HepG2 (cell line): ENCODE measurements around the gene AMOTL2. TPM values are rescaled to one million over a fixed set of nuclear protein-coding genes. Genes with fewer than 3 reads are reported as not detected.

ENCODE experiments used
- BATF2 ChIP-seq: sonication (generic); formaldehyde crosslinking; IDR thresholded peaks from 2 replicates; pipeline ENCODE4 v1.8.0; 2022; ENCODE audit warnings: mild to moderate bottlenecking, missing genetic modification reagents, moderate library complexity
- BCL6 ChIP-seq: IDR thresholded peaks from 2 replicates; pipeline ENCODE4 v1.6.1; 2016; ENCODE audit warnings: missing genetic modification reagents, missing compliant biosample characterization
- HDAC1 ChIP-seq: sonication (generic); formaldehyde crosslinking; IDR thresholded peaks from 2 replicates; pipeline ENCODE4 v1.5.1; 2020; ENCODE audit warnings: mild to moderate bottlenecking, missing genetic modification reagents
- HMG20A ChIP-seq: IDR thresholded peaks from 2 replicates; pipeline ENCODE4 v1.6.1; 2016; ENCODE audit warnings: borderline replicate concordance
- IRF2 ChIP-seq: IDR thresholded peaks from 2 replicates; pipeline ENCODE4 v1.6.1; 2018; ENCODE audit warnings: missing genetic modification reagents, missing compliant biosample characterization
- LCORL ChIP-seq, 2 experiments: fragments of 450-650 bp in 1 of 2; sonication (generic) in 1 of 2; formaldehyde crosslinking in 1 of 2; IDR thresholded peaks; 2 replicates each; pipeline versions ENCODE4 v1.5.0 to v1.6.1; 2017 to 2020; ENCODE audit warnings: antibody characterized with exemption in 1 of 2, missing genetic modification reagents in 1 of 2
- PRDM10 ChIP-seq: sonication (generic); formaldehyde crosslinking; IDR thresholded peaks from 2 replicates; pipeline ENCODE4 v1.4.0; 2020; ENCODE audit warnings: low read depth, missing genetic modification reagents
- PTBP1 ChIP-seq: fragments of 200-400 bp; formaldehyde crosslinking; IDR thresholded peaks from 2 replicates; pipeline ENCODE4 v1.6.1; 2018; ENCODE audit warnings: low read length, low read depth; ENCODE audit not compliant: poor library complexity, severe bottlenecking
- RARG ChIP-seq: sonication (generic); formaldehyde crosslinking; IDR thresholded peaks from 2 replicates; pipeline ENCODE4 v1.4.0; 2020; ENCODE audit warnings: low read depth, mild to moderate bottlenecking, missing genetic modification reagents
- SMARCC2 ChIP-seq: fragments of 450-650 bp; IDR thresholded peaks from 2 replicates; pipeline ENCODE4 v1.6.1; 2017; ENCODE audit warnings: antibody characterized with exemption, mild to moderate bottlenecking
- SOX5 ChIP-seq: IDR thresholded peaks from 2 replicates; pipeline ENCODE4 v1.6.1; 2016; ENCODE audit warnings: borderline replicate concordance
- SOX6 ChIP-seq, 2 experiments: fragments of 450-650 bp in 1 of 2; sonication (generic) in 1 of 2; formaldehyde crosslinking in 1 of 2; IDR thresholded peaks; 2 replicates each; pipeline versions ENCODE4 v1.4.0 to v1.6.1; 2017 to 2020; ENCODE audit warnings: antibody characterized with exemption in 1 of 2, mild to moderate bottlenecking in 1 of 2, missing genetic modification reagents in 1 of 2
- SRY ChIP-seq: sonication (generic); formaldehyde crosslinking; IDR thresholded peaks from 2 replicates; pipeline ENCODE4 v1.8.0; 2022; ENCODE audit warnings: mild to moderate bottlenecking, missing genetic modification reagents
- ZMYM4 ChIP-seq: sonication (generic); formaldehyde crosslinking; IDR thresholded peaks from 2 replicates; pipeline ENCODE4 v1.8.1; 2023; ENCODE audit warnings: mild to moderate bottlenecking, missing genetic modification reagents
- ZNF530 ChIP-seq: sonication (generic); formaldehyde crosslinking; IDR thresholded peaks from 2 replicates; pipeline ENCODE4 v1.5.0; 2020; ENCODE audit warnings: low read depth, mild to moderate bottlenecking, missing genetic modification reagents
- ZNF646 ChIP-seq: sonication (generic); formaldehyde crosslinking; IDR thresholded peaks from 2 replicates; pipeline ENCODE4 v1.9.0; 2021; ENCODE audit warnings: mild to moderate bottlenecking, missing genetic modification reagents
- ZNF737 ChIP-seq: sonication (generic); formaldehyde crosslinking; IDR thresholded peaks from 2 replicates; pipeline ENCODE4 v1.5.0; 2020; ENCODE audit warnings: missing genetic modification reagents, mild to moderate bottlenecking, borderline replicate concordance
- polyA plus RNA-seq, 8 experiments: library from polyadenylated mRNA; depleted of rRNA in 3 of 8; stranded (reverse) in 7 of 8; unstranded in 1 of 8; fragments of >200 nt; fragmentation: Illumina TruSeq in 4 of 8; extraction: Trizol in 4 of 8; gene quantifications; 2 replicates each; pipeline versions ENCODE4 v1.2.1 to v1.2.3, GENCODE V29; 2011 to 2016; ENCODE audit warnings: low read depth in 4 of 8, missing spikeins in 1 of 8, mixed read lengths in 1 of 8; ENCODE audit not compliant: insufficient read depth in 1 of 8
- total RNA-seq, 5 experiments: library from RNA; depleted of rRNA; stranded (reverse); fragments of >200 nt; fragmentation: Illumina TruSeq; extraction: Trizol; gene quantifications; 2 replicates each; pipeline ENCODE4 v1.2.3, GENCODE V29; 2016; ENCODE audit warnings: low read depth in 1 of 5

Gene AMOTL2
- total and polyA plus RNA-seq, 2 of the 13 experiments (the other 11 are each of a cell fraction or from before 2014, with no cell fraction given), result 17.3 to 18.5 TPM

- TF ChIP-seq SOX5 (CRISPR knock-in tag) (peak; percentile 27; the same call in 1 of the 2 replicates), HMG20A (CRISPR knock-in tag) (peak; percentile 45; the same call in 1 of the 2 replicates), BATF2 (CRISPR knock-in tag) (no peak), ZNF737 (CRISPR knock-in tag) (no peak), SRY (CRISPR knock-in tag) (no peak), ZNF646 (CRISPR knock-in tag) (no peak), IRF2 (CRISPR knock-in tag) (0 out of 2 replicates have a peak, but pooled peaks have one; percentile 17), PRDM10 (CRISPR knock-in tag) (peak; percentile 64; the same call in 1 of the 2 replicates), HDAC1 (0 out of 2 replicates have a peak, but pooled peaks have one; percentile 52), PTBP1 (no peak), RARG (CRISPR knock-in tag) (no peak), SOX6 (IDR thresholded peaks at IDR 0.05) (no peak), SOX6 (CRISPR knock-in tag; IDR thresholded peaks at IDR 0.05) (peak; percentile 46; the same call in 1 of the 2 replicates), ZMYM4 (CRISPR knock-in tag) (peak; percentile 39; the same call in 1 of the 2 replicates), LCORL (IDR thresholded peaks at IDR 0.05) (no peak), LCORL (CRISPR knock-in tag; IDR thresholded peaks at IDR 0.05) (peak; percentile 64), SMARCC2 (no peak), BCL6 (CRISPR knock-in tag) (peak; percentile 12; the same call in 1 of the 2 replicates), ZNF530 (CRISPR knock-in tag) (no peak)
Observed at GRCh38 chr3:134309987-134310700, 64.1 kb downstream of the AMOTL2 start (continued).
